Measurements from ENCODE around the gene UHRF1. TPM values are rescaled to one million over a fixed set of nuclear protein-coding genes. Genes with fewer than 3 reads are reported as not detected.
"Not testable (repeated sequence)": the region's sequence is repeated elsewhere in the genome, so short reads cannot be mapped to it uniquely, and the experiment has no call there.

The UHRF1 gene
- total RNA-seq, 1 donor from 2014 or later, result 0.90 TPM

DNA sequence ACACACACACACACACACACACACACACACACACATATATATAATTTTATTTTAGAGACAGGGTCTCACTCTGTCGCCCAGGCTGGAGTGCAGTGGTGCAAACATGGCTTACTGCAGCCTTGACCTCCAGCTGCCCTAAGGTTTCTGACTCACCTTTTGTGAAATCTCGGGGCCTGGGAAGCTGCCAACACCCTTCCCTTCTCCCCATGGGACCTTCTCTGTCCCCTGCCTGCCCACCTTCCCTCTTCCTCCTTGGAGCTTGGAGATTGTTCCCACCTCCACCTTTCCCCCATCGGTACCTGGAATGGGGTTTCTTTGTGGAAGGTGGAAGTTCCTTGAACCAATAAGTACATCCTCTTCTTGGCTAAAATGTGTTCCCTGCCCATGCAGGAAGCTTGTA, 12.9 kb upstream of the UHRF1 start:
- H3K4me3 ChIP-seq, result no peak overlapping the region

DNA sequence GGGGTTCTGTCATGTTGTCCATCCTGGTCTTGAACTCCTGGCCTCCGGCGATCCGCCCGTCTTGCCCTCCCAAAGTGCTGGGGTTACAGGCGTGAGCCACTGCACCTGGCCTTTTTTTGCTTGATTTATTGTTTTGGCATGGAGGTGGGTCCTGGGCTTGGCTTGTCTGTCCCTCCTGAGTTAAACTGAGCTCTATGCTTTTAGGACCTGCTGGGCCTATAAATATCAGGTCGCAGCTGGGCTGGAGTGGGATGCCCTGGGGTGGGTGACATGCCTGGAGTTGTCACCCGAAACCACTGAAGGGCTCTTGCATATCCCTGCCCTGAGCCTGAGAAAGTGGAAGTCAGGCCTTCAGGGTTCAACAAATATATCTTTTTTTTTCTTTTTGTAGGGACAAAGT, 12.2 kb upstream of the UHRF1 start:
- no peaks in the 10 kb centered on the region for H3K4me1 ChIP-seq
- no peaks in the 10 kb centered on the region for H3K27me3 ChIP-seq
- no peak overlapping the region for H3K27ac ChIP-seq
- no peak for ATAC-seq
- intact Hi-C loops (cut with DNase I), result no loop called here
- no peaks in the 10 kb centered on the region for H3K36me3 ChIP-seq
- no peaks in the 10 kb centered on the region for H3K9me3 ChIP-seq
- DNase-seq, result no peak
- no peak overlapping the region for H3K4me3 ChIP-seq
- TF ChIP-seq, protein P1, sequence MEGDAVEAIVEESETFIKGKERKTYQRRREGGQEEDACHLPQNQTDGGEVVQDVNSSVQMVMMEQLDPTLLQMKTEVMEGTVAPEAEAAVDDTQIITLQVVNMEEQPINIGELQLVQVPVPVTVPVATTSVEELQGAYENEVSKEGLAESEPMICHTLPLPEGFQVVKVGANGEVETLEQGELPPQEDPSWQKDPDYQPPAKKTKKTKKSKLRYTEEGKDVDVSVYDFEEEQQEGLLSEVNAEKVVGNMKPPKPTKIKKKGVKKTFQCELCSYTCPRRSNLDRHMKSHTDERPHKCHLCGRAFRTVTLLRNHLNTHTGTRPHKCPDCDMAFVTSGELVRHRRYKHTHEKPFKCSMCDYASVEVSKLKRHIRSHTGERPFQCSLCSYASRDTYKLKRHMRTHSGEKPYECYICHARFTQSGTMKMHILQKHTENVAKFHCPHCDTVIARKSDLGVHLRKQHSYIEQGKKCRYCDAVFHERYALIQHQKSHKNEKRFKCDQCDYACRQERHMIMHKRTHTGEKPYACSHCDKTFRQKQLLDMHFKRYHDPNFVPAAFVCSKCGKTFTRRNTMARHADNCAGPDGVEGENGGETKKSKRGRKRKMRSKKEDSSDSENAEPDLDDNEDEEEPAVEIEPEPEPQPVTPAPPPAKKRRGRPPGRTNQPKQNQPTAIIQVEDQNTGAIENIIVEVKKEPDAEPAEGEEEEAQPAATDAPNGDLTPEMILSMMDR (IDR thresholded peaks at IDR 0.05), result no peak

More for the DNA sequence above, 12.9 kb upstream of the UHRF1 start:
- DNase-seq (no peak), ATAC-seq (no peak)
- Histone ChIP-seq H3K27ac (no peak overlapping the region), H3K36me3 (no peaks in the 10 kb centered on the region), H3K4me1 (no peaks in the 10 kb centered on the region), H3K9me3 (no peaks in the 10 kb centered on the region), H3K27me3 (no peaks in the 10 kb centered on the region)
- TF ChIP-seq, protein P1 (IDR thresholded peaks at IDR 0.05), result no peak
- intact Hi-C loops (cut with DNase I), result no loop called here

DNA sequence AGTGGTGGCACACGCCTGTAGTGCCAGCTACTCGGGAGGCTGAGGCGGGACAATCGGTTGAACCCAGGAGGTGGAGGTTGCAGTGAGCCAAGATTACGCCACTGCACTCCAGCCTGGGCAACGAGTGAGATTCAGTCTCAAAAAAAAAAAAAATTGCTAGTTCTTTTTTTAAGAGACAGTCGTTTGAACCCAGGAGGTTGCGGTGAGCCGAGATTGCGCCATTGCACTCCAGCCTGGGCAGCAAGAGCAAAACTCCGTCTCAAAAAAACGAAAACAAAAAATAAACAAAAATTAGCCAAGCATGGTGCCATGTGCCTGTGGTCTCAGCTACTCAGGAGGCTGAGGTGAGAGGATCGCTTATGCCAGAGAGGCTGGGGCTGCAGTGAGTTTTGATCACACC, 8.4 kb upstream of the UHRF1 start:
- H3K36me3 ChIP-seq, ATAC-seq, H3K27ac ChIP-seq: not testable (repeated sequence)

DNA sequence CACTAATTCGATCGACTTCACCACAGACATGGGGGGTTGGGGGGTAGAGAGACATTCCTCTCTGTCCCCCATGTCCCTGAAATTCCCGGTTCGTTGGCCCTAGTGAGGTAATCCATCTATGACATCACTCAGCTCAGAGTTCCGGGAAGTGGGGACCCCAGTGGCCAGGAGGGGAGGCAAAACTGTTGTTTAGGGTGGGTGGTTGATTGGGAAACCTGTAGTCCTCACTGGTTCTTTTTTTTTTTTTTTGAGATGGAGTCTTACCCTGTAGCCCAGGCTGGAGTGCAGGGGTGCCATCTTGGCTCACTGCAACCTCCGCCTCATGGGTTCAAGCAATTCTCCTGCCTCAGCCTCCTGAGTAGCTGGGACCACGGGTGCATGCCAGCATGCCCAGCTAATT, 6.5 kb upstream of the UHRF1 start, which contains the start of gene ARRDC5:
ARRDC5 (minus strand) TSS at position 101 of the 400 bp plus-strand sequence; CDS start at position 30, 71 bp downstream.
- no peaks in the 10 kb centered on the region for H3K4me1 ChIP-seq
- TF ChIP-seq, protein P1 (IDR thresholded peaks at IDR 0.05), result no peak
- no peak within 1 kb of the TSS for H3K4me3 ChIP-seq
- no peak within 1 kb of the TSS for H3K27ac ChIP-seq
- H3K36me3 ChIP-seq, result no peaks in the 10 kb centered on the region
- intact Hi-C loops (cut with DNase I), result no loop called here
- ATAC-seq, result no peak
- no peak for DNase-seq
- H3K27me3 ChIP-seq, result no peaks in the 10 kb centered on the region
- no peaks in the 10 kb centered on the region for H3K9me3 ChIP-seq

More for the DNA sequence above, 8.4 kb upstream of the UHRF1 start:
- H3K27me3 ChIP-seq; H3K9me3 ChIP-seq; intact Hi-C loops (cut with DNase I); H3K4me1 ChIP-seq; DNase-seq; H3K4me3 ChIP-seq: not testable (repeated sequence)

DNA sequence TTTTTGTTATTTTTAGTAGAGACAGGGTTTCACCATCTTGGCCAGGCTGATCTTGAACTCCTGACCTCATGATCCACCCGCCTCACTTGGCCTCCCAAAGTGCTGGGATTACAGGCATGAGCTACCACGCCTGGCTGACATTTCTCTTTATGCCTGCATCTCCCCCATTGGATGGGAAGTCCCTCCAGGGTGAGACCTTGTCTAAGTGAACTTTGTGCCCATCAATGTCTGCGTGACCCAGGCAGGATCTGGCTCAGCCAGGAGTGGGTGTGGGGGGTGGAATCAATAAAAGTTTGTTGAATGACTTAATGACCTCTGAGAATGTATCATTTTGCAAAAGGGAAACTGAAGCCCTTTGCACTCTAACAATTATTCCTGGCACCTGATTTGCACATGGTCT, 4.8 kb upstream of the UHRF1 start:
- Histone ChIP-seq H3K4me3 (no peak overlapping the region), H3K4me1 (peaks cover 5% of the 10 kb centered on the region), H3K27ac (no peak overlapping the region), H3K36me3 (no peaks in the 10 kb centered on the region), H3K9me3 (no peaks in the 10 kb centered on the region), H3K27me3 (peaks cover 5% of the 10 kb centered on the region)
- intact Hi-C loops (cut with DNase I), result no loop called here
- TF ChIP-seq, protein P1 (IDR thresholded peaks at IDR 0.05), result no peak
- ATAC-seq (no peak), DNase-seq (no peak)

DNA sequence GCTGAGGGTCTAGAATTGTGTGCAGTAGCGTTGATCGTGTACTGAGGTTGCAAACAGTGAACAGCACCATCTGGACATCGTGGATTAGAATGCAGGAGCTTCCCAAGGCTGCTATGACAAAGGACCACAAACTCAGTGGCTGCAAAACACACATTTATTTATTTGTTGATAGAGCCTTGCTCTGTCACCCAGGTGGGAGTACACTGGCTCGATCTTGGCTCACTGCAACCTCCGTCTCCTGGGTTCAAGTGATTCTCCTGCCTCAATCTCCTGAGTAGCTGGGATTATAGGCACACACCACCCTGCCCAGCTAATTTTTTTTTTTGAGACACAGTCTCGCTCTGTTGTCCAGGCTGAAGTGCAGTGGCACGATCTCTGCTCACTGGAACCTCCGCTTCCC, 2.3 kb upstream of the UHRF1 start:
- peaks cover 5% of the 10 kb centered on the region for H3K27me3 ChIP-seq
- intact Hi-C loops (cut with DNase I), result no loop called here
- TF ChIP-seq, protein P1 (IDR thresholded peaks at IDR 0.05), result no peak
- no peaks in the 10 kb centered on the region for H3K36me3 ChIP-seq
- ATAC-seq, result no peak
- no peak overlapping the region for H3K27ac ChIP-seq
- DNase-seq, result no peak
- no peak overlapping the region for H3K4me3 ChIP-seq
- H3K4me1 ChIP-seq, result peaks cover 22% of the 10 kb centered on the region
- no peaks in the 10 kb centered on the region for H3K9me3 ChIP-seq

Measured in upper lobe of right lung (tissue), 1 donor.